ELR (cell line): ENCODE measurements around the gene ZBTB7C.

Experiments used
- DNase-seq: peaks from one replicate; pipeline ENCODE4 v3.0.0-alpha.2; 2015; ENCODE audit warnings: low read depth

ZBTB7C gene

GRCh38 chr18:48390641-48391040 is 18.5 kb downstream of the ZBTB7C start:
- no peak for DNase-seq

GRCh38 chr18:48388478-48388877 is 20.7 kb downstream of the ZBTB7C start:
- DNase-seq, result no peak

- no peak for DNase-seq
These were observed 21.9 kb downstream of the ZBTB7C start for GRCh38 chr18:48387300-48387699.

GRCh38 chr18:48385596-48385995 is 23.6 kb downstream of the ZBTB7C start:
- DNase-seq, result no peak

GRCh38 chr18:48376934-48377333 is 32.2 kb downstream of the ZBTB7C start:
- no peak for DNase-seq

GRCh38 chr18:48376406-48376805 is 32.8 kb downstream of the ZBTB7C start:
- no peak for DNase-seq

- DNase-seq, result no peak
These were observed 33.9 kb downstream of the ZBTB7C start for GRCh38 chr18:48375150-48375800.

- DNase-seq, result no peak
These were observed 34.6 kb downstream of the ZBTB7C start for GRCh38 chr18:48374423-48375149.

- no peak for DNase-seq
These were observed 37.2 kb downstream of the ZBTB7C start for GRCh38 chr18:48371854-48372602.

GRCh38 chr18:48367557-48367956 is 41.6 kb downstream of the ZBTB7C start:
- no peak for DNase-seq

- DNase-seq, result no peak
These were observed 43.2 kb downstream of the ZBTB7C start for GRCh38 chr18:48365965-48366364.

- DNase-seq, result no peak
These were observed 45.0 kb downstream of the ZBTB7C start for GRCh38 chr18:48364146-48364545.

GRCh38 chr18:48363175-48363574 is 46.0 kb downstream of the ZBTB7C start:
- DNase-seq, result no peak

GRCh38 chr18:48361801-48362200 is 47.4 kb downstream of the ZBTB7C start:
- DNase-seq, result no peak

- DNase-seq, result no peak
These were observed 48.7 kb downstream of the ZBTB7C start for GRCh38 chr18:48360376-48361021.

- DNase-seq, result no peak
These were observed 49.6 kb downstream of the ZBTB7C start for GRCh38 chr18:48359626-48360025.

GRCh38 chr18:48358868-48359267 is 50.3 kb downstream of the ZBTB7C start:
- no peak for DNase-seq

GRCh38 chr18:48356909-48357631 is 52.1 kb downstream of the ZBTB7C start:
- DNase-seq, result no peak

GRCh38 chr18:48356151-48356745 is 52.9 kb downstream of the ZBTB7C start:
- DNase-seq, result no peak

- no peak for DNase-seq
These were observed 53.7 kb downstream of the ZBTB7C start for GRCh38 chr18:48355276-48356115.
